ENCODE results near the gene ASB4. TPM values are rescaled to one million over a fixed set of nuclear protein-coding genes. Genes with fewer than 3 reads are reported as not detected.
"Not testable (repeated sequence)": the region's sequence is repeated elsewhere in the genome, so short reads cannot be mapped to it uniquely, and the experiment has no call there.

ASB4 gene
- total RNA-seq, 1 donor from 2014 or later = 0.31 TPM

DNA sequence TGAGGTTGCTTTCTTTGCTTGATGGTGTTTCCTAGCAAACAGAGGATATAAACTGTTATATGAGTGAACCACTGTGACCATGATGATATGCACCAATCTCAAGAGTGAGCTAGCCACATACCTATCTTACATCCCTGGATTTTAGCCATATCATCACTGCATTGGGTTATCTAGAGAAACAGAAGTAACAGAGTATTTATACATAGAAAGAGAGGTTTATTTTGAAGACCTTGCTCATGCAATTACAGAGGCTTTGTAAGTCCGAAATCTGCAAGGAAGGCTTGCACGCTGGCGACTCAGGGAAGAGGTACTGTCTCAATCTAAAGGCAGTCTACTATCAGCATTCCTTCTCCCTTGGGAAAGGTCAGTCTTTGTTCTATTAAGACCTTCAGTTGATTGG, 39.1 kb upstream of the ASB4 start:
- Mint-ChIP-seq H3K36me3 (no peaks in the 10 kb centered on the region), H3K9me3 (no peaks in the 10 kb centered on the region), H3K4me3 (no peak overlapping the region), H3K27ac (no peak overlapping the region), H3K27me3 (no peaks in the 10 kb centered on the region), H3K4me1 (ENCODE audit: unreplicated experiment) (no peaks in the 10 kb centered on the region)
- DNase-seq (ENCODE audit: extremely low spot score, unreplicated experiment) = no peak
- TF ChIP-seq, protein P1, sequence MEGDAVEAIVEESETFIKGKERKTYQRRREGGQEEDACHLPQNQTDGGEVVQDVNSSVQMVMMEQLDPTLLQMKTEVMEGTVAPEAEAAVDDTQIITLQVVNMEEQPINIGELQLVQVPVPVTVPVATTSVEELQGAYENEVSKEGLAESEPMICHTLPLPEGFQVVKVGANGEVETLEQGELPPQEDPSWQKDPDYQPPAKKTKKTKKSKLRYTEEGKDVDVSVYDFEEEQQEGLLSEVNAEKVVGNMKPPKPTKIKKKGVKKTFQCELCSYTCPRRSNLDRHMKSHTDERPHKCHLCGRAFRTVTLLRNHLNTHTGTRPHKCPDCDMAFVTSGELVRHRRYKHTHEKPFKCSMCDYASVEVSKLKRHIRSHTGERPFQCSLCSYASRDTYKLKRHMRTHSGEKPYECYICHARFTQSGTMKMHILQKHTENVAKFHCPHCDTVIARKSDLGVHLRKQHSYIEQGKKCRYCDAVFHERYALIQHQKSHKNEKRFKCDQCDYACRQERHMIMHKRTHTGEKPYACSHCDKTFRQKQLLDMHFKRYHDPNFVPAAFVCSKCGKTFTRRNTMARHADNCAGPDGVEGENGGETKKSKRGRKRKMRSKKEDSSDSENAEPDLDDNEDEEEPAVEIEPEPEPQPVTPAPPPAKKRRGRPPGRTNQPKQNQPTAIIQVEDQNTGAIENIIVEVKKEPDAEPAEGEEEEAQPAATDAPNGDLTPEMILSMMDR (conservative IDR thresholded peaks at IDR 0.05) = no peak

DNA sequence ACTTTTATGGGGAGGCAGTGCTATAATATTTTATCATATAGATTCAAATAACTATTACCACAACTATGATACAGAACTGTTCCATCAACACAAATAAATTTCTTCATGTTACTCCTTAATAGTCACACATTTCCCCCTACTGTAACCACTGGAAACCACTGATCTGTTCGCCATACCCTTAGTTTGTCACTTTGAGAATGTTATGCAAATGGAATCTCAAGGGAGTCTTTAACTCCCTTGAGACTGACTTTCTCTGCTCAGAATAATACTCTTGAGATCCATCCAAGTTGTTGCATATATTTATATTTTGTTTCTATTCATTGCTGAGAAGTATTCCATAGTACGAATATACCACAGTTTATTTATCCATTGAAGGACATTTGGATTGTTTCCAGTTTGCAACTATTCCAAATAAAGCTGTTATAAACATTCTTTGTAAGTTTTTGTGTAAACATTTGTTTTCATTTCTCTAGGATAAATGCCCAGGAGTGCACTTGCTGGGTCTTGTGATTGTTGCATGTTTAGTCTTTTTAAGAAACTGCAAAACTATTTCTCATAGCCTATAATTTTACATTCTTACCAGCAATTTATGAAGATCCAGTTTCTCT, 31.2 kb upstream of the ASB4 start:
- Mint-ChIP-seq H3K27me3 (no peaks in the 10 kb centered on the region), H3K27ac (no peak overlapping the region), H3K36me3 (no peaks in the 10 kb centered on the region), H3K4me3 (no peak overlapping the region), H3K9me3 (peaks cover 6% of the 10 kb centered on the region), H3K4me1 (ENCODE audit: unreplicated experiment) (peaks cover 12% of the 10 kb centered on the region)
- no peak for DNase-seq (ENCODE audit: extremely low spot score, unreplicated experiment)
- TF ChIP-seq, protein P1 (conservative IDR thresholded peaks at IDR 0.05) = no peak

DNA sequence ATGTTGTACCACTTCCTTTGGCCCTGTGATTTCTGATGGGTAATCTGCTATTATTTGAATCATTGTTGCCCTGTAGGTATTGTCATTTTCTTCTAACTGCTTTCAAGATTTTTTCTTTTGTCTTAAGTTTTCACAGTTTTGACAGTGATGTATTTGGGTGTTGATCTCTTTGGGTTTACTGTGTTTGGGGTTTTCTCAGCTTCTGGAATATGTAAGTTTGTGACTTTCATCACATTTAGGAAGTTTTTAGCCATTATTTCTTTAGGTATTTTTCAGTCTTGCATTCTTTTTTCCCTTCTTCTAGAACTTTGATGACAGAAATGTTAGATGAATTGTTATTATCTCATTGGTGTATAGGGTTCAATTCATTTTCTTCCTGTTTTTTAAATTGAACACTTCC, 27.8 kb upstream of the ASB4 start:
- Mint-ChIP-seq H3K27me3 (no peaks in the 10 kb centered on the region), H3K36me3 (no peaks in the 10 kb centered on the region), H3K27ac (no peak overlapping the region), H3K4me1 (ENCODE audit: unreplicated experiment) (peaks cover under 1% of the 10 kb centered on the region), H3K4me3 (no peak overlapping the region), H3K9me3 (peaks cover 21% of the 10 kb centered on the region)
- DNase-seq (ENCODE audit: extremely low spot score, unreplicated experiment) = no peak
- TF ChIP-seq, protein P1 (conservative IDR thresholded peaks at IDR 0.05) = no peak

- not testable (repeated sequence) for H3K4me3 Mint-ChIP-seq; H3K27ac Mint-ChIP-seq; DNase-seq (ENCODE audit: extremely low spot score, unreplicated experiment); H3K27me3 Mint-ChIP-seq; H3K4me1 Mint-ChIP-seq (ENCODE audit: unreplicated experiment); H3K36me3 Mint-ChIP-seq
- peaks cover 21% of the 10 kb centered on the region for H3K9me3 Mint-ChIP-seq
Observed at GRCh38 chr7:95460653-95461052, 25.1 kb upstream of the ASB4 start.

- no peaks in the 10 kb centered on the region for H3K9me3 Mint-ChIP-seq
- TF ChIP-seq, protein P1 (conservative IDR thresholded peaks at IDR 0.05) = no peak
- no peaks in the 10 kb centered on the region for H3K27me3 Mint-ChIP-seq
- no peak overlapping the region for H3K27ac Mint-ChIP-seq
- no peak overlapping the region for H3K4me3 Mint-ChIP-seq
- H3K4me1 Mint-ChIP-seq (ENCODE audit: unreplicated experiment) = peaks cover 37% of the 10 kb centered on the region
- H3K36me3 Mint-ChIP-seq = no peaks in the 10 kb centered on the region
- DNase-seq (ENCODE audit: extremely low spot score, unreplicated experiment) = no peak
Observed at GRCh38 chr7:95467912-95468607, 17.7 kb upstream of the ASB4 start.

- TF ChIP-seq, protein P1 (conservative IDR thresholded peaks at IDR 0.05) = no peak
- DNase-seq (ENCODE audit: extremely low spot score, unreplicated experiment) = no peak
- Mint-ChIP-seq H3K36me3 (no peaks in the 10 kb centered on the region), H3K4me3 (no peak overlapping the region), H3K27me3 (no peaks in the 10 kb centered on the region), H3K27ac (no peak overlapping the region), H3K4me1 (ENCODE audit: unreplicated experiment) (peaks cover 40% of the 10 kb centered on the region), H3K9me3 (no peaks in the 10 kb centered on the region)
Observed at GRCh38 chr7:95469187-95469586, 16.6 kb upstream of the ASB4 start.
